Measurements from ENCODE around the gene HIPK1. TPM values are rescaled to one million over a fixed set of nuclear protein-coding genes. Genes with fewer than 3 reads are reported as not detected.

Gene HIPK1
- total and polyA plus RNA-seq, 2 donors, result 23.5 to 41.7 TPM

- 95% methylated on average over 9 of the region's 9 CpGs for whole genome bisulfite sequencing
- H3K4me1 ChIP-seq (ENCODE audit: insufficient read depth), result no peaks in the 10 kb centered on the region
- H3K27ac ChIP-seq (ENCODE audit: low read depth), result no peak overlapping the region
- peaks cover 8% of the 10 kb centered on the region for H3K36me3 ChIP-seq (ENCODE audit: insufficient read depth)
- no peak for DNase-seq (ENCODE audit: extremely low spot score)
- H3K4me3 ChIP-seq (ENCODE audit: low read depth, low read length), result no peak overlapping the region
These were observed 43.8 kb downstream of the HIPK1 start for GRCh38 chr1:113972954-113973353.

DNA sequence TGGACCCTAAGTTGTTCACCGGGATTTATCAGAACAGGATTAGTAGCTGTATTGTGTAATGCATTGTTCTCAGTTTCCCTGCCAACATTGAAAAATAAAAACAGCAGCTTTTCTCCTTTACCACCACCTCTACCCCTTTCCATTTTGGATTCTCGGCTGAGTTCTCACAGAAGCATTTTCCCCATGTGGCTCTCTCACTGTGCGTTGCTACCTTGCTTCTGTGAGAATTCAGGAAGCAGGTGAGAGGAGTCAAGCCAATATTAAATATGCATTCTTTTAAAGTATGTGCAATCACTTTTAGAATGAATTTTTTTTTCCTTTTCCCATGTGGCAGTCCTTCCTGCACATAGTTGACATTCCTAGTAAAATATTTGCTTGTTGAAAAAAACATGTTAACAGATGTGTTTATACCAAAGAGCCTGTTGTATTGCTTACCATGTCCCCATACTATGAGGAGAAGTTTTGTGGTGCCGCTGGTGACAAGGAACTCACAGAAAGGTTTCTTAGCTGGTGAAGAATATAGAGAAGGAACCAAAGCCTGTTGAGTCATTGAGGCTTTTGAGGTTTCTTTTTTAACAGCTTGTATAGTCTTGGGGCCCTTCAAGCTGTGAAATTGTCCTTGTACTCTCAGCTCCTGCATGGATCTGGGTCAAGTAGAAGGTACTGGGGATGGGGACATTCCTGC, 46.2 kb downstream of the HIPK1 start:
- WGBS, result 56% methylated on average over 4 of the region's 4 CpGs
- peaks cover 4% of the 10 kb centered on the region for H3K36me3 ChIP-seq (ENCODE audit: insufficient read depth)
- no peaks in the 10 kb centered on the region for H3K4me1 ChIP-seq (ENCODE audit: insufficient read depth)
- H3K4me3 ChIP-seq (ENCODE audit: low read depth, low read length), result no peak overlapping the region
- no peak for DNase-seq (ENCODE audit: extremely low spot score)
- no peak overlapping the region for H3K27ac ChIP-seq (ENCODE audit: low read depth)

GRCh38 chr1:113976609-113977278, 47.6 kb downstream of the HIPK1 start:
- WGBS, result 45% methylated on average over 4 of the region's 4 CpGs
- no peaks in the 10 kb centered on the region for H3K4me1 ChIP-seq (ENCODE audit: insufficient read depth)
- no peak overlapping the region for H3K4me3 ChIP-seq (ENCODE audit: low read depth, low read length)
- H3K27ac ChIP-seq (ENCODE audit: low read depth), result no peak overlapping the region
- DNase-seq (ENCODE audit: extremely low spot score), result no peak
- H3K36me3 ChIP-seq (ENCODE audit: insufficient read depth), result peaks cover 2% of the 10 kb centered on the region

DNA sequence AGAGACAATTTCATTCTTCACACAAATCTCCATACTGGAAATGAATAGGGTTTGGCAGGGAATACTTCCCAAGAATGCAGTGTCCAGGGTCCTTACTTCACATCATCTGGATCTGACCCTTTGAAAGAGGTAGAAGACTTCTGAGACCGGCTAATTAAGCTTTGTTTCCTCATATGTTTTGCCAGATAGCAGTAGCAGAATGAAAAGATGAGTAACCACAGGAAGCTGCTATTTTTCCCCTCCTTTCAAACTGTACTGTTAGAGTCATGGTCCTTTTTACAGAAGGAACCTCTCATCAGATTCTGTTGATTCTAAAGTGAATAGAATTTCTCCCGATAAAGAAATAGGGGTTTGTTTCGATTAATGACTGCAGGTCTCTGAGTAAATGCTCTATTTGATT, 48.8 kb downstream of the HIPK1 start:
- Histone ChIP-seq H3K36me3 (ENCODE audit: insufficient read depth) (no peaks in the 10 kb centered on the region), H3K4me3 (ENCODE audit: low read depth, low read length) (no peak overlapping the region), H3K27ac (ENCODE audit: low read depth) (no peak overlapping the region), H3K4me1 (ENCODE audit: insufficient read depth) (no peaks in the 10 kb centered on the region)
- 66% methylated on average over 3 of the region's 3 CpGs for WGBS
- DNase-seq (ENCODE audit: extremely low spot score), result no peak

GRCh38 chr1:113978863-113979702, 50.0 kb downstream of the HIPK1 start, which contains the start of gene OLFML3:
OLFML3 (plus strand) TSS chr1:113979474; CDS start chr1:113979517, 43 bp downstream.
- 12% methylated on average over 13 of the region's 13 CpGs for WGBS
- no peaks in the 10 kb centered on the region for H3K36me3 ChIP-seq (ENCODE audit: insufficient read depth)
- peak; percentile 94 for DNase-seq (ENCODE audit: extremely low spot score)
- H3K4me3 ChIP-seq (ENCODE audit: low read depth, low read length), result peak within 1 kb of the TSS; percentile 33
- peak within 1 kb of the TSS; percentile 58 for H3K27ac ChIP-seq (ENCODE audit: low read depth)
- no peaks in the 10 kb centered on the region for H3K4me1 ChIP-seq (ENCODE audit: insufficient read depth)

DNA sequence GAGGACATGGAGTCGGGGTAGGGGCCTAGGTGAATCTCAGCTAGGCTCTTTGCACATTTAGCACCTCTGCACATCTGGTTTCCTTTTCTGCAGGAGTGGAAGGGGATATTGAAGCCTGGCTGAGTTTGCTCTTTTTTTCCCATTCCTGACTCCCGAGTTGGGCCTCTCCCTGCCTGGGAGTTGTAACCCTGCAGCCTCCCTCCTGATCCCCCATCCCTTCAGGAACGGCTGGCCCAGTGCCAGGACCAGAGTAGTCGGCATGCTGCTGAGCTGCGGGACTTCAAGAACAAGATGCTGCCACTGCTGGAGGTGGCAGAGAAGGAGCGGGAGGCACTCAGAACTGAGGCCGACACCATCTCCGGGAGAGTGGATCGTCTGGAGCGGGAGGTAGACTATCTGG, 51.0 kb downstream of the HIPK1 start:
- no peaks in the 10 kb centered on the region for H3K4me1 ChIP-seq (ENCODE audit: insufficient read depth)
- no peaks in the 10 kb centered on the region for H3K36me3 ChIP-seq (ENCODE audit: insufficient read depth)
- peak overlapping the region; percentile 33 for H3K4me3 ChIP-seq (ENCODE audit: low read depth, low read length)
- peak overlapping the region; percentile 55 for H3K27ac ChIP-seq (ENCODE audit: low read depth)
- DNase-seq (ENCODE audit: extremely low spot score), result peak; percentile 55
- 24% methylated on average over 10 of the region's 10 CpGs for WGBS

- no peaks in the 10 kb centered on the region for H3K36me3 ChIP-seq (ENCODE audit: insufficient read depth)
- H3K4me1 ChIP-seq (ENCODE audit: insufficient read depth), result no peaks in the 10 kb centered on the region
- WGBS, result 14% methylated on average over 18 of the region's 18 CpGs
- peak overlapping the region; percentile 8 for H3K4me3 ChIP-seq (ENCODE audit: low read depth, low read length)
- peak overlapping the region; percentile 77 for H3K27ac ChIP-seq (ENCODE audit: low read depth)
- DNase-seq (ENCODE audit: extremely low spot score), result peak; percentile 83
These were observed 53.1 kb downstream of the HIPK1 start for GRCh38 chr1:113981962-113982931.

GRCh38 chr1:113982949-113983348, 53.8 kb downstream of the HIPK1 start:
- peak overlapping the region; percentile 77 for H3K27ac ChIP-seq (ENCODE audit: low read depth)
- peak overlapping the region; percentile 8 for H3K4me3 ChIP-seq (ENCODE audit: low read depth, low read length)
- H3K36me3 ChIP-seq (ENCODE audit: insufficient read depth), result no peaks in the 10 kb centered on the region
- 26% methylated on average over 5 of the region's 5 CpGs for WGBS
- DNase-seq (ENCODE audit: extremely low spot score), result no peak
- no peaks in the 10 kb centered on the region for H3K4me1 ChIP-seq (ENCODE audit: insufficient read depth)

- Histone ChIP-seq H3K4me3 (ENCODE audit: low read depth, low read length) (peak overlapping the region; percentile 8), H3K36me3 (ENCODE audit: insufficient read depth) (no peaks in the 10 kb centered on the region), H3K4me1 (ENCODE audit: insufficient read depth) (no peaks in the 10 kb centered on the region), H3K27ac (ENCODE audit: low read depth) (peak overlapping the region; percentile 77)
- DNase-seq (ENCODE audit: extremely low spot score), result no peak
- 33% methylated on average over 8 of the region's 8 CpGs for WGBS
These were observed 54.3 kb downstream of the HIPK1 start for GRCh38 chr1:113983391-113983790.

- Histone ChIP-seq H3K4me3 (ENCODE audit: low read depth, low read length) (no peak overlapping the region), H3K4me1 (ENCODE audit: insufficient read depth) (no peaks in the 10 kb centered on the region), H3K27ac (ENCODE audit: low read depth) (peak overlapping the region; percentile 77), H3K36me3 (ENCODE audit: insufficient read depth) (no peaks in the 10 kb centered on the region)
- no peak for DNase-seq (ENCODE audit: extremely low spot score)
- WGBS, result 62% methylated on average over 7 of the region's 7 CpGs
These were observed 54.7 kb downstream of the HIPK1 start for GRCh38 chr1:113983826-113984225.

DNA sequence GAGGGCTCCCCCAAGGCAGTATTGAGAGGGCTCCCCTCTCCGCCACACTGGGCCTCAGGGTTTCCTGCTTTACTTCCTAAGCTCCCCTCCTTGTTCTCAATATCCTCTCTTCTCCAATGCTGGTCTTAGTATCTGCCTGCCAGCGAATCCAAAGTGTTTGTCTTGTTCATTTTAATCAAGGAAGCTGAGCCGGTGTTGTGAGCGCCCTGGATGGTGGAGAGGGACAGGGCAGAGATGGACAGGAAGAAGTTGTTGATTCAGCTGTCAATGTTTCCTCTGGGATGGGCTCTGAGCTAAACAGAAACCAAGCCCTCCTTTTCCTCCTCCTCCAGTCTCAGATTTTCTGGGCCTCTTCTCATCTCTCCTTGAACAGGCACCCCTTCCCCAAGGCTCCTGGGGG, 55.6 kb downstream of the HIPK1 start:
- Histone ChIP-seq H3K27ac (ENCODE audit: low read depth) (no peak overlapping the region), H3K4me1 (ENCODE audit: insufficient read depth) (no peaks in the 10 kb centered on the region), H3K36me3 (ENCODE audit: insufficient read depth) (no peaks in the 10 kb centered on the region), H3K4me3 (ENCODE audit: low read depth, low read length) (no peak overlapping the region)
- WGBS, result 72% methylated on average over 4 of the region's 4 CpGs
- DNase-seq (ENCODE audit: extremely low spot score), result no peak

- Histone ChIP-seq H3K27ac (ENCODE audit: low read depth) (no peak overlapping the region), H3K4me3 (ENCODE audit: low read depth, low read length) (no peak overlapping the region), H3K4me1 (ENCODE audit: insufficient read depth) (no peaks in the 10 kb centered on the region), H3K36me3 (ENCODE audit: insufficient read depth) (no peaks in the 10 kb centered on the region)
- DNase-seq (ENCODE audit: extremely low spot score), result no peak
- 83% methylated on average over 6 of the region's 6 CpGs for WGBS
These were observed 57.7 kb downstream of the HIPK1 start for GRCh38 chr1:113986802-113987201.

GRCh38 chr1:113987259-113987658, 58.1 kb downstream of the HIPK1 start:
- H3K4me1 ChIP-seq (ENCODE audit: insufficient read depth), result no peaks in the 10 kb centered on the region
- no peak overlapping the region for H3K27ac ChIP-seq (ENCODE audit: low read depth)
- no peak for DNase-seq (ENCODE audit: extremely low spot score)
- no peaks in the 10 kb centered on the region for H3K36me3 ChIP-seq (ENCODE audit: insufficient read depth)
- WGBS, result 76% methylated on average over 5 of the region's 5 CpGs
- H3K4me3 ChIP-seq (ENCODE audit: low read depth, low read length), result no peak overlapping the region

Measured in urinary bladder (tissue), 4 donors.